Thyroid gland (tissue), 4 donors: Measurements from ENCODE around the gene CHL1.

Source experiments
- CTCF ChIP-seq, 6 experiments: fragments of 200-600 bp in 3 of 6; fragments of 450-650 bp in 3 of 6; sonication (generic) in 3 of 6; IDR thresholded peaks; one replicate each; pipeline ENCODE4 v1.5.1; 2016 to 2019; ENCODE audit warnings: antibody characterized with exemption in 6 of 6, mild to moderate bottlenecking in 2 of 6, inconsistent platforms in 1 of 6, moderate library complexity in 1 of 6
- POLR2A ChIP-seq, 2 donors: fragments of 450-650 bp; IDR thresholded peaks; one replicate each; pipeline ENCODE4 v1.6.1; 2017; ENCODE audit warnings: antibody characterized with exemption in 2 of 2, mild to moderate bottlenecking in 2 of 2, moderate library complexity in 1 of 2

- TF ChIP-seq POLR2A (IDR thresholded peaks at IDR 0.05) (no peak), CTCF (IDR thresholded peaks at IDR 0.05) (no peak)
Observed at GRCh38 chr3:318903-319302, 122.3 kb downstream of the CHL1 start.
